Measurements from ENCODE around the gene CCR5AS.

CCR5AS gene

DNA sequence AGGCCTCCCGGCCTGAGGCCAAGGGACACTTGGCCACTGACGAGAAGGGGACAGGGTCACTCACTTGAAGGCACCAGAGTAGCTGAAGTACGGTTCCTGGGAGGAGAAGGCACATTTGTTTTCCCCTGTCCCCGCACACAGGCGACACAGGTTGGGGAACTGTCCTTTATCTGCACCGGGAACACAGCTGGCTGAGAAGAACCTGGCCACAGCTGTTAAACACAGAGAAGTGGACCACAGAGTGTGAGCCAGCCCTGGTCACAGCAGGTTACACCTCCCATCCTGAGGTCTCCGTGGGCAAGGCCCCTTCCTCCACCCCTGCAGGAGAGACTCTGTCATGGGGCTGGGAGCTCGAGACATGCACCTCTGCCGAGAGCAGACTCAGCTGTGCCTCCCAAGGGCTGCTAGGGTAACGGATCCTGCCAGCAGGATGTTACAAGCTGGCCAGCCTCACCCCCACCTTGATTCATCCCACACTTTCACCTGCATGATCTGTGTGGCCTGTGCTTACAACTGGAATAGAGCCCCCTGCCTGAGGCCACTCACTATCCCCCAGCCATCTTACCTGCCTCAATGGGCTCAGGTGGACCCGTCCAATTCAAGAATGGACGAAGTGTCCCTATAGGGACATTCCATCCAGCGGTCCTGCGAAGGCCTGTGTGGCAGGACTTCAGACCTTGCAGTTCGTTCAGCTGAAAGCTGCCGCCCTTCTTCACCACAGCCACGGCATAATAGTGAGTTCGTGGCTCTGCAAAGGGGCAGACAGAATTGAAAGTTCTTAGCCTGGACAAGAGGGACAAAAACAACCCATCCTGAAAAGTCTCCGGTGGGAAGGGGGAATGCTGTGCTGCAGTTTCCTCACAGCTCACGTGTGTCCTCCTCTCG lies 48.6 kb upstream of the CCR5AS start (continued):
- TF ChIP-seq, protein P1, sequence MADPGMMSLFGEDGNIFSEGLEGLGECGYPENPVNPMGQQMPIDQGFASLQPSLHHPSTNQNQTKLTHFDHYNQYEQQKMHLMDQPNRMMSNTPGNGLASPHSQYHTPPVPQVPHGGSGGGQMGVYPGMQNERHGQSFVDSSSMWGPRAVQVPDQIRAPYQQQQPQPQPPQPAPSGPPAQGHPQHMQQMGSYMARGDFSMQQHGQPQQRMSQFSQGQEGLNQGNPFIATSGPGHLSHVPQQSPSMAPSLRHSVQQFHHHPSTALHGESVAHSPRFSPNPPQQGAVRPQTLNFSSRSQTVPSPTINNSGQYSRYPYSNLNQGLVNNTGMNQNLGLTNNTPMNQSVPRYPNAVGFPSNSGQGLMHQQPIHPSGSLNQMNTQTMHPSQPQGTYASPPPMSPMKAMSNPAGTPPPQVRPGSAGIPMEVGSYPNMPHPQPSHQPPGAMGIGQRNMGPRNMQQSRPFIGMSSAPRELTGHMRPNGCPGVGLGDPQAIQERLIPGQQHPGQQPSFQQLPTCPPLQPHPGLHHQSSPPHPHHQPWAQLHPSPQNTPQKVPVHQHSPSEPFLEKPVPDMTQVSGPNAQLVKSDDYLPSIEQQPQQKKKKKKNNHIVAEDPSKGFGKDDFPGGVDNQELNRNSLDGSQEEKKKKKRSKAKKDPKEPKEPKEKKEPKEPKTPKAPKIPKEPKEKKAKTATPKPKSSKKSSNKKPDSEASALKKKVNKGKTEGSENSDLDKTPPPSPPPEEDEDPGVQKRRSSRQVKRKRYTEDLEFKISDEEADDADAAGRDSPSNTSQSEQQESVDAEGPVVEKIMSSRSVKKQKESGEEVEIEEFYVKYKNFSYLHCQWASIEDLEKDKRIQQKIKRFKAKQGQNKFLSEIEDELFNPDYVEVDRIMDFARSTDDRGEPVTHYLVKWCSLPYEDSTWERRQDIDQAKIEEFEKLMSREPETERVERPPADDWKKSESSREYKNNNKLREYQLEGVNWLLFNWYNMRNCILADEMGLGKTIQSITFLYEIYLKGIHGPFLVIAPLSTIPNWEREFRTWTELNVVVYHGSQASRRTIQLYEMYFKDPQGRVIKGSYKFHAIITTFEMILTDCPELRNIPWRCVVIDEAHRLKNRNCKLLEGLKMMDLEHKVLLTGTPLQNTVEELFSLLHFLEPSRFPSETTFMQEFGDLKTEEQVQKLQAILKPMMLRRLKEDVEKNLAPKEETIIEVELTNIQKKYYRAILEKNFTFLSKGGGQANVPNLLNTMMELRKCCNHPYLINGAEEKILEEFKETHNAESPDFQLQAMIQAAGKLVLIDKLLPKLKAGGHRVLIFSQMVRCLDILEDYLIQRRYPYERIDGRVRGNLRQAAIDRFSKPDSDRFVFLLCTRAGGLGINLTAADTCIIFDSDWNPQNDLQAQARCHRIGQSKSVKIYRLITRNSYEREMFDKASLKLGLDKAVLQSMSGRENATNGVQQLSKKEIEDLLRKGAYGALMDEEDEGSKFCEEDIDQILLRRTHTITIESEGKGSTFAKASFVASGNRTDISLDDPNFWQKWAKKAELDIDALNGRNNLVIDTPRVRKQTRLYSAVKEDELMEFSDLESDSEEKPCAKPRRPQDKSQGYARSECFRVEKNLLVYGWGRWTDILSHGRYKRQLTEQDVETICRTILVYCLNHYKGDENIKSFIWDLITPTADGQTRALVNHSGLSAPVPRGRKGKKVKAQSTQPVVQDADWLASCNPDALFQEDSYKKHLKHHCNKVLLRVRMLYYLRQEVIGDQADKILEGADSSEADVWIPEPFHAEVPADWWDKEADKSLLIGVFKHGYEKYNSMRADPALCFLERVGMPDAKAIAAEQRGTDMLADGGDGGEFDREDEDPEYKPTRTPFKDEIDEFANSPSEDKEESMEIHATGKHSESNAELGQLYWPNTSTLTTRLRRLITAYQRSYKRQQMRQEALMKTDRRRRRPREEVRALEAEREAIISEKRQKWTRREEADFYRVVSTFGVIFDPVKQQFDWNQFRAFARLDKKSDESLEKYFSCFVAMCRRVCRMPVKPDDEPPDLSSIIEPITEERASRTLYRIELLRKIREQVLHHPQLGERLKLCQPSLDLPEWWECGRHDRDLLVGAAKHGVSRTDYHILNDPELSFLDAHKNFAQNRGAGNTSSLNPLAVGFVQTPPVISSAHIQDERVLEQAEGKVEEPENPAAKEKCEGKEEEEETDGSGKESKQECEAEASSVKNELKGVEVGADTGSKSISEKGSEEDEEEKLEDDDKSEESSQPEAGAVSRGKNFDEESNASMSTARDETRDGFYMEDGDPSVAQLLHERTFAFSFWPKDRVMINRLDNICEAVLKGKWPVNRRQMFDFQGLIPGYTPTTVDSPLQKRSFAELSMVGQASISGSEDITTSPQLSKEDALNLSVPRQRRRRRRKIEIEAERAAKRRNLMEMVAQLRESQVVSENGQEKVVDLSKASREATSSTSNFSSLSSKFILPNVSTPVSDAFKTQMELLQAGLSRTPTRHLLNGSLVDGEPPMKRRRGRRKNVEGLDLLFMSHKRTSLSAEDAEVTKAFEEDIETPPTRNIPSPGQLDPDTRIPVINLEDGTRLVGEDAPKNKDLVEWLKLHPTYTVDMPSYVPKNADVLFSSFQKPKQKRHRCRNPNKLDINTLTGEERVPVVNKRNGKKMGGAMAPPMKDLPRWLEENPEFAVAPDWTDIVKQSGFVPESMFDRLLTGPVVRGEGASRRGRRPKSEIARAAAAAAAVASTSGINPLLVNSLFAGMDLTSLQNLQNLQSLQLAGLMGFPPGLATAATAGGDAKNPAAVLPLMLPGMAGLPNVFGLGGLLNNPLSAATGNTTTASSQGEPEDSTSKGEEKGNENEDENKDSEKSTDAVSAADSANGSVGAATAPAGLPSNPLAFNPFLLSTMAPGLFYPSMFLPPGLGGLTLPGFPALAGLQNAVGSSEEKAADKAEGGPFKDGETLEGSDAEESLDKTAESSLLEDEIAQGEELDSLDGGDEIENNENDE (IDR thresholded peaks at IDR 0.05; ENCODE audit: insufficient replicate concordance, low read length): no peak
